Panc1 (cell line): ENCODE measurements around the gene PRF1. TPM values are rescaled to one million over a fixed set of nuclear protein-coding genes. Genes with fewer than 3 reads are reported as not detected.
A peak's percentile ranks its signal among the peaks of the same experiment; 100 is the strongest.

Experiments used
- ATAC-seq: fragments of 200-7000 bp; cut with Tn5 transposase; 2 replicates; pipeline ENCODE4 v1.9.1; 2020; ENCODE audit warnings: mild to moderate bottlenecking, moderate library complexity
- BruUV-seq: library from RNA; stranded (reverse); fragments of 400-500 nt; replicated peaks from 2 replicates; lab custom pipeline; 2021; lab: Mats Ljungman, UMichigan
- CTCF ChIA-PET: fragments of 300-600 bp; sonication (Branson Sonifier 250); formaldehyde crosslinking; loops from one replicate; lab custom pipeline; 2022; ENCODE audit warnings: antibody characterized with exemption; lab: Charles Lee
- POLR2A ChIA-PET: fragments of 300-600 bp; sonication (Branson Sonifier 250); formaldehyde crosslinking; loops from one replicate; lab custom pipeline; 2022; ENCODE audit warnings: antibody characterized with exemption; lab: Charles Lee
- DNase-seq: peaks from one replicate; pipeline ENCODE4 v3.0.0-alpha.2; 2010; ENCODE audit warnings: low read depth, low spot score
- H3K27ac ChIP-seq: 2 replicates; pipeline ENCODE4 v1.5.1; 2011; ENCODE audit warnings: mild to moderate bottlenecking, low read length, inconsistent platforms
- H3K27me3 ChIP-seq: fragments of 200-500 bp; sonication (Bioruptor generic); 2 replicates; pipeline ENCODE4 v1.6.0; 2014; ENCODE audit warnings: low read length, inconsistent platforms; ENCODE audit not compliant: control insufficient read depth, insufficient read depth
- H3K36me3 ChIP-seq: fragments of 200-500 bp; sonication (Bioruptor generic); 2 replicates; pipeline ENCODE4 v1.5.1; 2014; ENCODE audit warnings: inconsistent platforms, mild to moderate bottlenecking, low read length, moderate library complexity; ENCODE audit not compliant: control insufficient read depth, insufficient read depth
- H3K4me1 ChIP-seq: 2 replicates; pipeline ENCODE4 v1.5.1; 2011; ENCODE audit warnings: inconsistent platforms, mild to moderate bottlenecking, low read length, moderate library complexity; ENCODE audit not compliant: control insufficient read depth, insufficient read depth
- H3K4me3 ChIP-seq, 2 experiments: 2 replicates each; pipeline ENCODE4 v1.5.1; 2011 to 2012; ENCODE audit warnings: low read depth in 2 of 2, low read length in 2 of 2, mild to moderate bottlenecking in 2 of 2, inconsistent platforms in 1 of 2, moderate library complexity in 1 of 2
- H3K9me3 ChIP-seq: fragments of 200-500 bp; sonication (Bioruptor generic); 2 replicates; pipeline ENCODE4 v1.5.1; 2014; ENCODE audit warnings: low read depth, mild to moderate bottlenecking, inconsistent platforms, low read length, moderate library complexity; ENCODE audit not compliant: control insufficient read depth, insufficient read depth
- CTCF ChIP-seq: fragments of 450-650 bp; IDR thresholded peaks from 2 replicates; pipeline ENCODE4 v1.5.1; 2017; ENCODE audit warnings: mild to moderate bottlenecking
- POLR2AphosphoS5 ChIP-seq: IDR thresholded peaks from 2 replicates; pipeline ENCODE4 v1.6.1; 2012; ENCODE audit warnings: mild to moderate bottlenecking, low read depth, low read length, moderate library complexity
- SIN3A ChIP-seq: IDR thresholded peaks from 2 replicates; pipeline ENCODE4 v1.6.1; 2012; ENCODE audit warnings: low read depth, mild to moderate bottlenecking, low read length, moderate library complexity, borderline replicate concordance; ENCODE audit not compliant: insufficient read depth
- TCF7L2 ChIP-seq: IDR thresholded peaks from 2 replicates; pipeline ENCODE4 v1.6.1; 2011; ENCODE audit warnings: mild to moderate bottlenecking, low read depth, low read length, inconsistent platforms
- in situ Hi-C: cut with HindIII; loops from 2 replicates; pipeline ENCODE4 v1.10.0; 2016; ENCODE audit warnings: low sequenced_read_pairs, low pct_unique_long_range_greater_than_20kb
- intact Hi-C: fragments of 100-400 bp; cut with micrococcal nuclease; formaldehyde crosslinking; loops from one replicate; pipeline ENCODE4 v1.10.0; 2022; ENCODE audit not compliant: unreplicated experiment
- total RNA-seq: library from RNA; stranded (reverse); gene quantifications from one replicate; pipeline ENCODE4 v1.2.1, GENCODE V29; 2021; ENCODE audit not compliant: unreplicated experiment
- TF ChIP-seq, protein P1 (sequence below), 2 experiments: IDR thresholded peaks; 2 replicates each; pipeline ENCODE4 v1.6.1; 2011 to 2012; ENCODE audit warnings: low read depth in 2 of 2, control low read depth in 1 of 2, low read length in 1 of 2, mild to moderate bottlenecking in 1 of 2, moderate library complexity in 1 of 2; ENCODE audit not compliant: insufficient read depth in 1 of 2

PRF1 gene
- total RNA-seq, 1 experiment from 2014 or later, result not detected

- BruUV-seq, result no TSS peak
- H3K4me1 ChIP-seq, result no peaks in the 10 kb centered on the region
- no peaks in the 10 kb centered on the region for H3K9me3 ChIP-seq
- TF ChIP-seq TCF7L2 (no peak), SIN3A (no peak), CTCF (no peak), POLR2AphosphoS5 (no peak)
- TF ChIP-seq, protein P1, sequence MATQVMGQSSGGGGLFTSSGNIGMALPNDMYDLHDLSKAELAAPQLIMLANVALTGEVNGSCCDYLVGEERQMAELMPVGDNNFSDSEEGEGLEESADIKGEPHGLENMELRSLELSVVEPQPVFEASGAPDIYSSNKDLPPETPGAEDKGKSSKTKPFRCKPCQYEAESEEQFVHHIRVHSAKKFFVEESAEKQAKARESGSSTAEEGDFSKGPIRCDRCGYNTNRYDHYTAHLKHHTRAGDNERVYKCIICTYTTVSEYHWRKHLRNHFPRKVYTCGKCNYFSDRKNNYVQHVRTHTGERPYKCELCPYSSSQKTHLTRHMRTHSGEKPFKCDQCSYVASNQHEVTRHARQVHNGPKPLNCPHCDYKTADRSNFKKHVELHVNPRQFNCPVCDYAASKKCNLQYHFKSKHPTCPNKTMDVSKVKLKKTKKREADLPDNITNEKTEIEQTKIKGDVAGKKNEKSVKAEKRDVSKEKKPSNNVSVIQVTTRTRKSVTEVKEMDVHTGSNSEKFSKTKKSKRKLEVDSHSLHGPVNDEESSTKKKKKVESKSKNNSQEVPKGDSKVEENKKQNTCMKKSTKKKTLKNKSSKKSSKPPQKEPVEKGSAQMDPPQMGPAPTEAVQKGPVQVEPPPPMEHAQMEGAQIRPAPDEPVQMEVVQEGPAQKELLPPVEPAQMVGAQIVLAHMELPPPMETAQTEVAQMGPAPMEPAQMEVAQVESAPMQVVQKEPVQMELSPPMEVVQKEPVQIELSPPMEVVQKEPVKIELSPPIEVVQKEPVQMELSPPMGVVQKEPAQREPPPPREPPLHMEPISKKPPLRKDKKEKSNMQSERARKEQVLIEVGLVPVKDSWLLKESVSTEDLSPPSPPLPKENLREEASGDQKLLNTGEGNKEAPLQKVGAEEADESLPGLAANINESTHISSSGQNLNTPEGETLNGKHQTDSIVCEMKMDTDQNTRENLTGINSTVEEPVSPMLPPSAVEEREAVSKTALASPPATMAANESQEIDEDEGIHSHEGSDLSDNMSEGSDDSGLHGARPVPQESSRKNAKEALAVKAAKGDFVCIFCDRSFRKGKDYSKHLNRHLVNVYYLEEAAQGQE (IDR thresholded peaks at IDR 0.05; ENCODE audit: insufficient read depth in 1 of 2, low read depth in 2 of 2, low read length in 1 of 2), result no peak
- ChIA-PET POLR2A (no interaction called here), CTCF (no interaction called here)
- no peak overlapping the region for H3K27ac ChIP-seq
- H3K27me3 ChIP-seq, result no peaks in the 10 kb centered on the region
- DNase-seq, result no peak
- no peaks in the 10 kb centered on the region for H3K36me3 ChIP-seq
- no peak overlapping the region for H3K4me3 ChIP-seq
- in situ Hi-C loops, result no loop called here
- no peak for ATAC-seq
- intact Hi-C loops, result no loop called here
Measured at GRCh38 chr10:70565556-70566514, 36.7 kb downstream of the PRF1 start.

- TF ChIP-seq CTCF, result no peak
- no peak for TF ChIP-seq TCF7L2
- no peak for TF ChIP-seq POLR2AphosphoS5
- TF ChIP-seq SIN3A, result no peak
- TF ChIP-seq, protein P1 (IDR thresholded peaks at IDR 0.05; ENCODE audit: insufficient read depth in 1 of 2, low read depth in 2 of 2, low read length in 1 of 2), result no peak
- DNase-seq, result no peak
- peak; percentile 50; the same call in 1 of the 2 replicates for ATAC-seq
- H3K4me3 ChIP-seq, result no peak overlapping the region
- no peaks in the 10 kb centered on the region for H3K4me1 ChIP-seq
- in situ Hi-C loops (no loop called here), intact Hi-C loops (no loop called here)
- no TSS peak for BruUV-seq
- ChIA-PET CTCF (no interaction called here), POLR2A (no interaction called here)
- H3K36me3 ChIP-seq, result no peaks in the 10 kb centered on the region
- H3K27ac ChIP-seq, result no peak overlapping the region
- H3K9me3 ChIP-seq, result no peaks in the 10 kb centered on the region
- H3K27me3 ChIP-seq, result no peaks in the 10 kb centered on the region
Measured at GRCh38 chr10:70564901-70565351, 37.6 kb downstream of the PRF1 start.
